Stimulated activated CD8-positive, alpha-beta memory T cell treated with anti-CD3 and anti-CD28 coated beads, Interleukin-7, amount 100 ng/mL, for 4 hours (primary cell): ENCODE results near the gene ACE.

Experiments
- DNase-seq, 2 donors: peaks; one replicate each; pipeline ENCODE4 v3.0.0-alpha.2; 2020; ENCODE audit warnings: low read depth in 2 of 2

ACE gene

DNA sequence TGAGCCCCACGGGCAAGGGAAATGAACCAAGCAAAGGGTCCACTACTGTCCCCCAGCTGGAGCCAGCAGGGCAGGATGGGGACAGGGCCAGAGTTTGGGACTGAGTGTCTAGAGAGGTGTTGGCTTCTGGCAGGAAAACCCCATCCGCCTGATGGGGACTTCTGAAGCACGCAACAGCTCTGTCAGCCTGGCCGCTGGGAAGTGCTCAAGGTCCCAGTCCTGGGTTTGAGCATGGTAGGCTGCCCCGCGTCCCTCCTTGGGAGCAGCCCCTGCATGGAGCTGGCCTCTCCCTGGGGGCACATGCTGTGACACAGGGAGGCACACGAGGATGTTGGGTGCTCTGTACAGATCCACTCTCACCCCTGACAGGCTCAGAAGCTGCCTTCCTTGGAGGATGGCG, 14.6 kb downstream of the ACE start:
- DNase-seq: no peak

DNA sequence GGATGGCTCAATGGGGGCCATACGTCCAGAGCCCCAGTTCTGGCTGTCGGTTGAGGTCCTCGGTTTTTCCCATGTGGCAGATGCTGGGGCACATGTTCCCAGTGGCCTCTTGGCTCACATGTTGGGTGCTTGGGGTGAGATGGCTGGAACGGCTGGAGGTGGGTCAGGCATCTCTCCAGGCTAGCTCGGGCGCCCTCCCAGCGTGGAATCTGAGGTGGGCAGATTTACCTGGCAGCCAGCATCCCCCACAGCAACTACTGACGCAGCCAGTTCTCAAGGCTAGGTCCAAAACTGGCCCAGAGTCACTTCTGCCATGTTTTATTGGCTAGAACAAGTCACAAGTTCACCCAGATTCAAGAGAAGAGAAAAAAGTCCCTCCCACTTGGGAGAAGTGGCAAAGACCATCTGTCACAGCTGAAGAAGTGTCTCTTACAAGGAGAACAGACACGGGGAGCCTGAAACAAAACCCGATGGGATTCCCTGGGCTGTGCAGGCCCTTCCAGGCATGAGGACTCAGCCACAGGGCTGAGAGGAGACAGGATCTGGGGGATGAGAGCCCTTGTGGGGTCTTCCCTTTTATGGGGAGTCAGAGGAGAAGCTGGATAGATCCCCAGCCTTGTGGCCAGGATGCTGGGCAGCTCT, 15.2 kb downstream of the ACE start:
- no peak for DNase-seq

DNA sequence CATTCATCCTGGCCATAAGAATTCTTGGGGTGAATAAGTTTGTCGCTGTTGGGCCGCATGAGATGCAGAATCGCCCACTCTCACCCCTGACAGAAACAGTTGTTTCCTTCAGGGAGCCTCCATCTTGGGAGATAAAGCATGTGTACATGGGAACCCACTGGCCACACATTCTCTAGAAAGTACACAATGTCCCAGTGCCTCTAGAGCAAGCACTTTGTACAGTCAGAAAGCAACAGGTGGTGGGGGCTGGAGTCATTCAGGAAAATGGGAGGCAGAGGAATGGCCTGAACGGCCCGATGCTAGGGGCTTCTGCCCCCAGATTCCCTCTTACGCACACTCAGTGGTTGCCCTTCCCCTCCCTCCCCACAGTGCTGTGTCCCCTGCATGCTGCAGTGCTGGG, 16.1 kb downstream of the ACE start:
- DNase-seq: no peak

DNA sequence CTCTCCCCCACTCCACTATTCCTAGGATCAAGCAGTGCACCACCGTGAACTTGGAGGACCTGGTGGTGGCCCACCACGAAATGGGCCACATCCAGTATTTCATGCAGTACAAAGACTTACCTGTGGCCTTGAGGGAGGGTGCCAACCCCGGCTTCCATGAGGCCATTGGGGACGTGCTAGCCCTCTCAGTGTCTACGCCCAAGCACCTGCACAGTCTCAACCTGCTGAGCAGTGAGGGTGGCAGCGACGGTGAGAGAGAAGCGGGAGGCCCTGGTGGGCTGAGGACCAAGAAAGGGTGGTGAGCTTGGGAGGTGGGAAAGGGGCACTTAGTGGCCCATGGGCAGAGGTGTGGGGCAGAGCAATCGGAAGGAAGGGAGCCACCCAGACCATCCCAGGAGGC, 16.6 kb downstream of the ACE start:
- no peak for DNase-seq

DNA sequence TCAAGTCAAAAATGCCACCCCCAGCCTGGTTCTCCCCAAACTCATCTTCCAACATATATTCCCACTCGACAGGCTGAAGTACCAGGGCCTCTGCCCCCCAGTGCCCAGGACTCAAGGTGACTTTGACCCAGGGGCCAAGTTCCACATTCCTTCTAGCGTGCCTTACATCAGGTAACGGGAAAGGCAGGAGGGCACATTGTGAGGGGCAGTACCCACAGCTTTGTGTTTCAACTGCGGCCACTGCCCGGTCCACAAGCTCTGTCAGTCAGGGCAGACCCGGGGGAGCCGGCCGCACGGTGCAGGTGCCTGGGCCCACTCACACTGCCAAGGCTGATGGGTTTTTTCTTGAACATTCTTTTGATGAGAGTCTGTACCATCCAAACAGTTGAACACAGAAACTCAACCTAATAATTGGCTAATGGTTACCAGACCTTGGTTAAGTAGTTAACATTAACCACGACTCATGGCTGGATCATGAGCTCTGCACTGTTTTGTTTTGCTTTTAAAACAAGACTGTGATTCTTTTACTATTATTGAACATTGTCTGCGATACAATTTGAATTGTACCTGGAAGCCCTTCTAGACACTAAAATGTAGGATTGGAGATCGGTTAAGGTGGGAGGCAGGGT, 17.6 kb downstream of the ACE start:
- DNase-seq: no peak

DNA sequence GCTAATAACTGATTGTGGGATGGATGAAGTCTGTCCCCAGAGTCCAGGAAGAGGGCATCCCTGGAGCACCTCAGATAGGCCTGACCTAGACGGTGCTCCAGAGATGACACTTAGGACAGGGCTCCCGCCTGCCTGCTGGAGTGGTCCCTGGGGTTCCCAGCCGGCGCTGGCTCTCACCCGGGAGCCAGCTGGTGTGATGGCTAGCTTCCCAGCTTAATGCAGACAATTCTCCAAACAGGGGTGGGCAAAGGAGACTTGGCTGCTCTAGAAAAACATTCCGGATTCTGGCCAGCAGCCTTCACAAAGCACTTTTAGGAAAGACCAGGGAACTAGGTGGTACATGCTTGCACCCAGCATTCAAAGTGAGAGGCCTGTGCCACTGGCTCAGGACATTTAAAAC, 18.6 kb downstream of the ACE start:
- DNase-seq: no peak

DNA sequence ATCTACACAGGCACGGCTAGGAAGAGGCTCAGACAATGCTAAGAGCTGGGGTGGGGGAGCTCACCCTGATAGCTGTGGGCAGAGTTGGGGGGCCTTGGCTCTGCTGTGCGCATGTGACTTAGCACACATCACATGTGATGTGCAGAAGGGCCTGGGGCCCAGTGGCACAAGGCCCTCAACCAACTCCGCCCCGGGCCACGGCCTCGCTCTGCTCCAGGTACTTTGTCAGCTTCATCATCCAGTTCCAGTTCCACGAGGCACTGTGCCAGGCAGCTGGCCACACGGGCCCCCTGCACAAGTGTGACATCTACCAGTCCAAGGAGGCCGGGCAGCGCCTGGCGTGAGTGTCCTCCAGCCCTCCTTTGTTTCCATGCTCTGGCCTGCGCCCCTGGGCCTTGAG, 19.3 kb downstream of the ACE start:
- no peak for DNase-seq

DNA sequence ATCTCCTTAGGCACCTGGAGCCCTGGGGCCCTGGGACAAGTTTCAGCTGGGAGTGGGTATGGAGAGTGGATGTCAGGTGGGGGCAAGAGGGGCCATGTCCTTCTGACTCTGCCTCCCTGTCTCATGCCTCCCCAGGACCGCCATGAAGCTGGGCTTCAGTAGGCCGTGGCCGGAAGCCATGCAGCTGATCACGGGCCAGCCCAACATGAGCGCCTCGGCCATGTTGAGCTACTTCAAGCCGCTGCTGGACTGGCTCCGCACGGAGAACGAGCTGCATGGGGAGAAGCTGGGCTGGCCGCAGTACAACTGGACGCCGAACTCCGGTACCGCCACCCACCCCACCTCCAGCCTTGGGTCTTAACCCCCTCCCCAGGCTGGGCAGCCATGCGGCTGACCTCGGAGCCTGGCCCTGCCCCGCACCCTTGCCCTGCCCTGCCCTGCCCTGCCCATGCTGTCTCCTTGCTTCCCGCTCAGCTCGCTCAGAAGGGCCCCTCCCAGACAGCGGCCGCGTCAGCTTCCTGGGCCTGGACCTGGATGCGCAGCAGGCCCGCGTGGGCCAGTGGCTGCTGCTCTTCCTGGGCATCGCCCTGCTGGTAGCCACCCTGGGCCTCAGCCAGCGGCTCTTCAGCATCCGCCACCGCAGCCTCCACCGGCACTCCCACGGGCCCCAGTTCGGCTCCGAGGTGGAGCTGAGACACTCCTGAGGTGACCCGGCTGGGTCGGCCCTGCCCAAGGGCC, 20.0 kb downstream of the ACE start:
- no peak for DNase-seq

DNA sequence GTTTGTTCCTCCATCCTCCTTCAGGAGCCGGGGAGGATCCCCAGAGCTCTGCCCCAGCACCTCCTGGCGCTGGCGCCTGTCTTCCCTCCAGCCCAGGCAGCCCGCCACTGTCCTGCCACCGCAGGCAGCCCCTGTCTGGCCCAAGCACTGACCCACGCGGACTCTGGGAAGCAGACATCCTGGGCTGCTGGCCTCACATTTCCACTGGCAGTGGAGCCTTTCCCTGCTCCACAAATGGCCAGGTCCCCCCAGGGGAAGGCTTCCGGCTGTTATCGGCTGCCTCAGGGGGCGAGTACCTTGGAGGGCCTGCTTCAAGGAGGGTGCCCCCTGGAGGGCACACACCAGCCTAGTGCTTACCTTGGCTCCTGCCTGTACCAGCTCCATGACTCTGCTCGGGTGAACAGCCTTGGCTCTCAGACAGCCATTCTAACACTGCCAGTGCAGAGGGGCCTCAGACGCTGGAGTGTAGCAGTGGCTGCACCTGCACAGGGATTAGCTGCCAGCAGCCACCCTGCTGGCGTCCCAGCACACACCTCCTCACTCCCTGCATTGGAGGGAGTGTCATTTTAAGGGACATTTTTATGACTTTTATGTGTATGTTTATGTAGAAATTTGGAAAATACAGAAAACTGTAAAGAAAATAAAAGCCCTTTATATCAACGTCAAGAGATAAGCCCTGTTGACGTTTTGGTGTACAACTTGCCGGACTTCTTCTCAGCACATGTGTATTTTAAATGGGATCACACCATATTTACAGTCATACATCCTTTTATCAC, 21.0 kb downstream of the ACE start:
- DNase-seq: no peak

DNA sequence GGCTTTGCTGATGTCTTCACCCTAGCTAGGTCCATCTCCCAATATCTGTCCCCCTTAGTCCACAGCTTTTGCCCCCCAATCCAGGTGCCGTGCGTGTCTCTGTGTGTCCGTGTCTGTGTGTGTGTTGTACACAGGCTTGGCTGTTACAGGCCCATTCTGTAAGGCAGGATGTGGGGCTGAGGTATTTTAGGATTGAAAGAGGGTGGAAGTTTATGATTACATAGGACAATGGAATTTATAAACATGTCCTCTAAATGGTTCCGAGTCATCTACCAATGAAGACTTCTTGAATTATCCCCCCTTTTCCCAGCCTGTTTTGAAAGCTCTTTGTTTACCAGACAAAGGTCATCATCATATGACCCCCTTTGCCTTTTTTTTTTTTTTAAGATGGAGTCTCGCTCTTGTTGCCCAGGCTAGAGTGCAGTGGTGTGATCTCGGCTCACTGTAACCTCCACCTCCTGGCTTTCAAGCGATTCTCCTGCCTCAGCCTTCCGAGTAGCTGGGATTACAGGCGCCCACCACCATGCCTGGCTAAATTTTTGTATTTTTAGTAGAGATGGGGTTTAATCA, 21.9 kb downstream of the ACE start:
- DNase-seq: no peak

DNA sequence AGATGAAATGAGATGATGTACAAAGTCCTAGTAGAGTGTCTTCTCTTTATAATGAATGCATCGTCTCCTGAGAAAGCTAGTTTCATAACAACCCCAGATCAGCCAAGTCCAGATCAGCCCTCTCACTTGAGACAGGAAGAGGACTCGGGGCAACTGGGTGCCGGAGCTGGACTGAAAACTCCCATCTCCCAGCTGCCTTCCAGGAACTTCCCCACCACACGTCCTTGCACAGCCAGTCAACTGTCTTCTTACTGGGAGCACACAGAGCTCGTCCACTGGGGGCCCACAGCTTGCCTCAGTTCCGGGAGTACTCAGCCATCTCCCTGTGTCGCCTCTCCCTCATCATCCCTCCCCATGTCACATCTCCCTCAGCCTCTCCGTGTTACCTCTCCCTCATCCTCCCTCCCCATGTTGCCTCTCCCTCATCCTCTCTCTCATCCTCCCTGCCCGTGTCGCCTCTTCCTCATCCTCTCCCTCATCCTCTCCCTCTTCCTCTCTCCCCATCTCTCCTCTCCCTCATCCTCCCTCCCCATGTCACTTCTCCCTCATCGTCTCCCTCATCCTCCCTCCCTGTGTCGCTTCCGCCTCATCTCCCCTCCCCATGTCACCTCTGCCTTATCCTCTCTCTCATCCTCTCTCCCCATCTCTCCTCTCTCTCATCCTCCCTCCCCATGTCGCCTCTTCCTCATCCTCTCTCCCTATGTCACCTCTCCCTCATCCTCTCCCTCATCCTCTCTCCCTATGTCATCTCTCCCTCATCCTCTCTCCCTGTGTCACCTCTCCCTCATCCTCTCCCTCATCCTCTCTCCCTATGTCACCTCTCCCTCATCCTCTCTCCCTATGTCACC, 23.9 kb downstream of the ACE start:
- DNase-seq: no peak

DNA sequence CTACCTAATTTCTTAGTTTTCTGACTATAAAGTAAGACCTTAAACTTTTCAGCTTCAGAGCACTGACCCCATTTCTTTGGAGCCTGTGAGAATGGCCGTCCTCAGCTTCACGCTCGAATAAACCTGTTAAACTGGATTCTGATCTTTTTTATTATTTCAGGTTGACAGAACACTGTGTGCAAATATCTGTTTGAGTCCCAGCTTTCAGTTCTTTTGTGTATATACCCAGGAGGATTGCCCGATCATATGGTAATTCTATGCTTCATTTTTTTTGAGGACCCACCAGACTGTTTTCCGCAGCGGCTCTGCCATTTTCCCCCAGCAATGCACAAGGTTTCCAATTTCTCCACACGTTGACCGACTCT, 26.5 kb downstream of the ACE start:
- no peak for DNase-seq

DNA sequence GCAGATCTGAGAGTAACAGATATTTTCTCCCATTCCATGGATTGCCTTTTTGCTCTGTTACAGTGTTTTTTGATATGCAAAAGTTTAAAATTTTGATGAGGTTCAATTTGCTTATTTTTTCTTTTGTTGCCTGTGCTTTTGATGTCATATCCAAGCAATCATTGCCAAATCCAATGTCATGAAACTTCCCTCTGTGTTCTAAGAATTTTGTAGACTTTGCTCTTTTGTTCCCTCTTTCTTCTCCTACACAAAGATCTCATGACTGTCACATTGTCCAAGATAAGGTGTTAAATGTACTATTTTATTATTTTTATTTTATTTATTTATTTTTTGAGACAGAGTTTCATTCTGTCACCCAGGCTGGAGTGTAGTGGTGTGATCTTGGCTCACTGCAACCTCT, 27.4 kb downstream of the ACE start:
- no peak for DNase-seq

DNA sequence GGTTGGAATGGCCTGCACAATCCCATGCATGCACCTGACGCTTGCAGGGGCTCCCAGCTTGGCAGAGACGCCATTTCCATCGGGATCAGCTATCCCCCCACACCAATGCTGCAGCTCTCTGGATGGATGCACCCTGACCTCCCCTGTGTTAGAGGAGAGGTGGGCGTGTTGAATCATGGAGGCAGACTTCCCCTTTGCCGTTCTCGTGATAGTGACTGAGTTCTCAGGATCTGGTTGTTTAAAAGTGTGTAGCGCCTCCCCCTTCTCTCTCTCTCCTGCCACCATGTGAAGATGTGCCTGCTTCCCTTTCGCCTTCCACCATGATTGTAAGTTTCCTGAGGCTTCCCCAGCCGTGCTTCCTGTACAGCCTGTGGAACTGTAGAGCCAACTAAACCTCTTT, 28.5 kb downstream of the ACE start:
- DNase-seq: no peak

DNA sequence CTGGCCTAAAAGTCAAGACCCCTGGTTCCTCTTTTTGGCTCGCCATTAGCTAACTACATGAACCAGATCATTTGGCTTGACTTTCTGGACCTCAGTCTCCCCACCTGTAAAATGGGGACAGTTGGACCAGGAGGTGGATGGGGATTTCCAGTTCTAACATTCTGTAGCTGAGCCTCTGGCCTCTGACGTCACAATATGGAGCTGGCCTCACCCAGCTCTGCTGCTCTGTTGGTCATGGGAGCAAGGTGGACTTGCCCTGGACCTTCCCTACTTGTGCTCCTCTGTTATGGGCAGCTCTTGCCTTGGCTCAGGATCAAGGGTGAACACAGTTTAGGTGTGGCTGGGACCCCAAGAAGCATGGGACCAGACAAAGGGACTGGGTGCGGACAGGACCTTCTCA, 29.8 kb downstream of the ACE start:
- no peak for DNase-seq

DNA sequence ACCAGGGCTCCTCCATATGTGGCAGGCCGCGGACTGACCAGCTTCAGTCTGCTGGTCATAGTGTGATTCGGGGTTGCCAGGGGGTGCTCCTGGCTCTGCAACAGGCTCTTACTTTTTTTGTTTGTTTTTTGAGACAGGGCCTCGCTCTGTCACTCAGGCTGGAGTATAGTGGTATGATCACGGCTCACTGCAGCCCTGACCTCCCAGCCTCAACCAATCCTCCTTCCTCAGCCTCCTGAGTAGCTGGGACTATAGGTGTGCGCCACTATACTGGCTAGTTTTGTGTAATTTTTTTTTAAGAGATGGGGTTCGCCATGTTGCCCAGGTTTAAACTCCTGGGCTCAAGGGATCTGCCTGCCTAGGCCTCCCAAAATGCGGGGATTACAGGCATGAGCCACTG, 34.5 kb downstream of the ACE start:
- no peak for DNase-seq

DNA sequence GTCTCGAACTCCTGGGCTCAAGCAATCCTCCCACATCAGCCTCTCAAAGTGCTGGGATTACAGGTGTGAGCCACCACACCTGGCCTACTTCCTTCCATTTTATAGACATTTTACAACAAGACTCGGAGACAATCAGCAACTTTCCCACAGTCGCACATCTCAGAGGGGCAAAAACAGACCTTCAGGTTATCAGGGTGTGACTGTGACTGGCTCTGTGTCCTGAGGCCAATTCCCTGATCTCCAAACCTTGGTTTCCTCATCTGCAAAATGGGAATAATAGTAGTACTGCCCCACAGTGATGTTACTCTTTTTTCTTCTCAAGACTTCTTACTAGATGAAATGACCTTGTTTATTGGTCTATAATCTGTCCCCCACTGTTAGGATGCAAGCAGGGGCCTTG, 35.5 kb downstream of the ACE start:
- no peak for DNase-seq

DNA sequence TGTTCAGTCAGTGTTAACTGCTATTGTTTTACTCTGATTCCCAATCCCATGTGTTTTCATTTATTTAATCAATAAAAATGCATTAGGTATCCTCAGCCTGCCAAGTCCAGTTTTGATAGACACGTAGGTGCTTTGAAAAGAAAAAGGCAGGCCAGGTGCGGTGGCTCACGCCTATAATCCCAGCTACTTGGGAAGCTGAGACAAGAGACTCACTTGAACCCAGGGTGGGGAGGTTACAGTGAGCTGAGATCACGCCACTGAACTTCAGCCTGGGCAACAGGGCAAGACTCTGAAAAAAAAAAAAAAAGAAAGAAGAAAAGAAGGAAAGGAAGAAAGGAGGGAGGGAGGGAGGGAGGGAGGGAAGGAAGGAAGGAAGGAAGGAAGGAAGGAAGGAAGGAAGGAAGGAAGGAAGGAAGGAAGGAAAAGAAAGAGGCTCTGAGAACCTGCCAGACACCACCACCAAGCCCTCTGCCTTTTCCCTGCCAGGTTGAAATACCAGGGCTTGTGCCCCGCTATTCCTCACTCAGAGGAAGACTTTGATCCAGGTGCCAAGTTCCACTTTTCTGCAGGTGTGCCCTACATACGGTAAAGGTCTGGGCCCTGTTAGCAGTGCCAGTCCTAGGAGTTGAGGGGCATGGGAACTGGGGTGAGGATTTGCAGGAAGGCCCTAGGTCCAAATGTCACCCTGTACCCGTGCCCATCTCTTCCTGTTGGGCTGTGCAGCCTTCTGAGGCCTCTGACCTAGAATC, 36.2 kb downstream of the ACE start:
- no peak for DNase-seq

DNA sequence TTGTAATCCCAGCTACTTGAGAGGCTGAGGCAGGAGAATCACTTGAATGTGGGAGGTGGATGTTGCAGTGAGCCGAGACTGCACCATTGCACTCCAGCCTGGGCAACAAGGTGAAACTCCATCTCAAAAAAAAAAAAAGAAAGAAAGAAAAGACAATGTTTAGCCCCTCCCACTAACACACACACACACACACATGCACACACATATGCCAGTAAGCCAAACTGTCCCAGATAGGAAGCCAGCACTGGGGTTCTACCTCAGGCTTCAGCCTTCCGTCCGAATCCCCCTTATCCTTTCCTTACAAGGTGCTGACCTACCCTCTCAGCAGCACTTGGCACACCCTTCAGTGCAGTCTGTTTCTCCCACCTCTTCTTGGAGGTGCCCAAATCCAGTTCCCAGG, 37.6 kb downstream of the ACE start:
- no peak for DNase-seq

DNA sequence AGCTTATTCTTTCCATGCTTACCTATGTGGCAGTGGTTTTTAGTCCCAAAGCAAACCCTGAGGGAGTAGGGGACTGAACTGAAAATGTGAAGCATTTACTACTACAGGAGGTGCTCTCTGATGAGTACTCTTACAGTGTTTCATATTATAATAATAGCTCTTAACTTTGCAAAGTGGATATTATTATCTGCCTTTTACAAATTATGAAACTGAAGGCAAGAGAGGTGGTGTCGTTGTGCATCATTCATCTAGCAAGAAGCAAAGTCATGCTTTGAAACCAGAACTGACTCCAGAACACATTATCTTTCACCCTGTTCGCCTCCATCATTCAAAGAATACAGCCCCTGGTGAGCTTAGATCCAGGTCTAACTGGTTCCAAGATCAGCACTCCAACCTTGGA, 38.1 kb downstream of the ACE start:
- DNase-seq: no peak

DNA sequence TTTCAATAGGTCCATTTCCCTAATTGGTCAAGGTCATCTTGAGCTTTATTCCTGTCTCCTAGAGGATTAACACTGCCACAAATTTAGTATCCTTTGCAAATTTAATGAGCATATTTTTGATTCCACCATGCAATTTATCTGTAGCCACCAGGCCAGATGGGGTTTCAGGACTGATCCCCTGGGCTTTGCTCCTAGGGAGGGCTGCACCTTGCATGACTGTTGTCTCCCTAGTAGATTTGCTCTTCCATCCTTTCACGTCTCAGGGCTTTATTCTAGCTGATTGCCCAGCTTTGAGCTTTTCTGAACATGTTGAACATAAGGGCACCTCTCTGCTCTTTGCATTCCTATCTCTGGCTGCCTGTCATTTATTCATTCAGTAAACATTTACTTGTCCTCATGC, 38.6 kb downstream of the ACE start:
- no peak for DNase-seq
